Measurements from ENCODE around the gene TMPRSS15.

Gene TMPRSS15

DNA sequence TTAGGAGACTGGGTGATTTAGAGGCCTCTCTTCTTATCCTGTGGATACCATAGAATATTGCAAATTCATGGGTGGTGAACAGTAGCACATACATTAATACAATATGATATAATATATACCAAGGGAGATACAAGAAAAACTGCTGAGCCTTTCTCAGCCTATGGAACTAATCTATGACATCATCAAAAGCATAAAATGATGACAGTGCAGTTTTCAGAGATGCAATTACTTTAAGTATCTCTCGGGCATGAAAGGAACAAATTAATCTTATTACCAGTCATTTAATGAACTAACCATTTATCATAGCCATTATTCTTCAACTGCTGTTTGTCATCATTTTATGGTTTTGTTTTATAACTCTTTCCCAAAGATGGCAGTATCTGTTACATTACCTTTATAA is 155.4 kb downstream of the TMPRSS15 start:
- TF ChIP-seq POLR2AphosphoS5 (IDR thresholded peaks at IDR 0.05; ENCODE audit: low read depth, low read length) (no peak), SIN3A (IDR thresholded peaks at IDR 0.05; ENCODE audit: borderline replicate concordance, insufficient read depth, low read length) (no peak), REST (IDR thresholded peaks at IDR 0.05; ENCODE audit: insufficient read depth in 1 of 2, low read depth in 2 of 2, low read length in 2 of 2) (no peak), FOXP2 (optimal IDR thresholded peaks at IDR 0.05; ENCODE audit: borderline replicate concordance, extremely low read depth, extremely low read length, insufficient read depth) (no peak), TAF1 (IDR thresholded peaks at IDR 0.05; ENCODE audit: borderline replicate concordance, insufficient read depth, low read length) (no peak)

DNA sequence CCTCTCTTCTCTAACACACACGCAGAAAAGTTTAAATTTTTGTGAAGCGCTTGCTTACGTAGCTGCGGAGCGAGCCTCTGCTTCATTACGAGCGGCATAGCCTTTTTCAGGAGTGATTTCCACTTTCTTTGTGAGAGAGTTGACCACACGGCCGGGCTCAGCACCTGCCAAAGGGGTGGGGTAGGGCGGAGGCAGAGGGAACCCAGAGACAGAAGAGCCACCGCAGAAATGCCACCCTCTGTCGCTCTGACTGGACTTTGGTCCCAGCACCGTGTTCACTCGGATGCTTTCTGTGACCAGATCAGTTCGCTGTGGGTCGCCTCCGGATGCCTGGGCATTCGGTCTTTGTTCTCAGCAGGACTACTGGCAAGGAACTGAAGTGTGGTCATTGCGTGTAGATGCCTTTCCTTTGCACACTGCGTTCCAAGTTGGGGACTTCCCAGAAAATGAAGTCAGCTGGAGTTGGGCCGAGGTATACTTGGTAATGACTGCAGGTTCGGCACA is 158.1 kb downstream of the TMPRSS15 start:
- TF ChIP-seq FOXP2 (optimal IDR thresholded peaks at IDR 0.05; ENCODE audit: borderline replicate concordance, extremely low read depth, extremely low read length, insufficient read depth) (no peak), POLR2AphosphoS5 (IDR thresholded peaks at IDR 0.05; ENCODE audit: low read depth, low read length) (no peak), TAF1 (IDR thresholded peaks at IDR 0.05; ENCODE audit: borderline replicate concordance, insufficient read depth, low read length) (no peak), SIN3A (IDR thresholded peaks at IDR 0.05; ENCODE audit: borderline replicate concordance, insufficient read depth, low read length) (no peak), REST (IDR thresholded peaks at IDR 0.05; ENCODE audit: insufficient read depth in 1 of 2, low read depth in 2 of 2, low read length in 2 of 2) (no peak)

GRCh38 chr21:18244671-18245463 is 158.7 kb downstream of the TMPRSS15 start, which contains the start of gene CHODL:
Gene CHODL, plus strand, starts transcription at chr21:18244833. Its CDS starts 391 bp downstream, at chr21:18245224.
- no peak for TF ChIP-seq TAF1 (IDR thresholded peaks at IDR 0.05; ENCODE audit: borderline replicate concordance, insufficient read depth, low read length)
- no peak for TF ChIP-seq REST (IDR thresholded peaks at IDR 0.05; ENCODE audit: insufficient read depth in 1 of 2, low read depth in 2 of 2, low read length in 2 of 2)
- no peak for TF ChIP-seq FOXP2 (optimal IDR thresholded peaks at IDR 0.05; ENCODE audit: borderline replicate concordance, extremely low read depth, extremely low read length, insufficient read depth)
- TF ChIP-seq POLR2AphosphoS5 (IDR thresholded peaks at IDR 0.05; ENCODE audit: low read depth, low read length): no peak
- TF ChIP-seq SIN3A (IDR thresholded peaks at IDR 0.05; ENCODE audit: borderline replicate concordance, insufficient read depth, low read length): no peak

DNA sequence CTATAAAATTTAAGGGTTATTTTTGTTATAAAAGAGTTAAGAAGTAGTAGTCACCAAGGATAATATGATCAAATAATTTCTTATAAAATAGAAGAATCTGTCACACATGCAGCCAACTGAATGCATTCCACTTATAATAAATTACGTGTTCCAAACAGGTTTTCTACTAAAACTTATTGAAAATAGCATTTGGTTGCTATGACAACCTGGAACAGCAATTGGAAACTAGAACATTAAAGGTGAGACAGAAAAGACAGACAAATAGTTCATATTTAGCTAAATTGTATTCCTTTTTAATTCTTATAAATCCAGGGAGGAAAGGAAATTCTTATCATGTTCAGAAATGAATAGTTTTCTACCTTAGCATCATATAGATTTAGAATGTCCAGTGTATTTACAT is 168.0 kb downstream of the TMPRSS15 start:
- TF ChIP-seq SIN3A (IDR thresholded peaks at IDR 0.05; ENCODE audit: borderline replicate concordance, insufficient read depth, low read length): no peak
- TF ChIP-seq REST (IDR thresholded peaks at IDR 0.05; ENCODE audit: insufficient read depth in 1 of 2, low read depth in 2 of 2, low read length in 2 of 2): no peak
- no peak for TF ChIP-seq FOXP2 (optimal IDR thresholded peaks at IDR 0.05; ENCODE audit: borderline replicate concordance, extremely low read depth, extremely low read length, insufficient read depth)
- TF ChIP-seq TAF1 (IDR thresholded peaks at IDR 0.05; ENCODE audit: borderline replicate concordance, insufficient read depth, low read length): no peak
- no peak for TF ChIP-seq POLR2AphosphoS5 (IDR thresholded peaks at IDR 0.05; ENCODE audit: low read depth, low read length)

Data from PFSK-1 (cell line).